ENCODE results near the gene DIPK2A.
A peak's percentile ranks its signal among the peaks of the same experiment; 100 is the strongest.

Gene DIPK2A

DNA sequence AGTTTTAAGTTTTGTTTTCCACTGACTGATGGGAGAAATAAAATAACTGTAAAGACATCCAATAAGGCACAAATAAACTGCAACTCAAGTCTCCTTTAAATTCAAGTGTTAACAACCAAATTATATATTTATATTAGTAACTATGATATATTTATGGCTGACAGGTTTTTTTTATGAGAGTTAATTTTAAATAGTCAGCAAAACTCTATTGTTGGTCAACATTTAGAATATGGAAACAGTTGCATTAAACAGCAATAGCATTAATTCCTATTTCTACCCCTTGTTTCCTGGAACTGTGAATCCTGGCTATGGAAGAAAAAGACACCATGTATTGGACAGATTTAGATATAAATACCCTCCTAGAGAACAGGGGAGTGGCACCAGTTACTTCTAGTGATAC lies 16.5 kb upstream of the DIPK2A start:
- H3K4me1 ChIP-seq (ENCODE audit: control insufficient read depth in 1 of 2, insufficient read depth in 2 of 2, low read length in 2 of 2): no peaks in the 10 kb centered on the region
- no peak overlapping the region for H3K9ac ChIP-seq (ENCODE audit: low read depth in 1 of 2, low read length in 2 of 2)
- H3K27me3 ChIP-seq (ENCODE audit: control insufficient read depth in 1 of 2, insufficient read depth in 2 of 2, low read length in 2 of 2): no peaks in the 10 kb centered on the region
- H3K27ac ChIP-seq (ENCODE audit: low read depth, low read length): no peak overlapping the region
- H3K36me3 ChIP-seq (ENCODE audit: control insufficient read depth in 1 of 2, insufficient read depth in 2 of 2, low read length in 2 of 2): no peaks in the 10 kb centered on the region
- no peak overlapping the region for H3K4me3 ChIP-seq (ENCODE audit: low read depth in 1 of 2, low read length in 2 of 2)
- H3K9me3 ChIP-seq (ENCODE audit: control insufficient read depth in 1 of 2, low read length in 2 of 2): peaks cover 3 to 5% of the 10 kb centered on the region in 2 donors

DNA sequence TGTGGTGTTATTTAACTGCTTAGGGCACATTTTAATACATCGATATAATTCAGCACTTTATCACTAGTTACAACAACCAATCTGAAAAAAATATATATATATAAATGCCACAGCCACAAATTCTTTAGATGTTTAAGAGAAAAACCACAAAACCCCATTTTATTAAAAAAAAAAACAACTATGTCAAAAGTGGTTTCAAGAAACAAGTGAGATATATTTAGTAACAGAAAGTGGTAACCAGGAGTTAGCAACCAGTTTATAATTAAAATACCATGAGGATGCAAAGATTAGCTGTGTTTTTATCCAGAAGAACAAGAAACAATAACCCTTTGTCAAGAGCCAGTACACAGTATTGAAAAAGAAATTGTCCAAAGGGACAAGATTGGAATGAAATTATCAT lies 14.8 kb upstream of the DIPK2A start:
- Histone ChIP-seq H3K4me1 (ENCODE audit: control insufficient read depth in 1 of 2, insufficient read depth in 2 of 2, low read length in 2 of 2) (no peaks in the 10 kb centered on the region), H3K9me3 (ENCODE audit: control insufficient read depth in 1 of 2, low read length in 2 of 2) (peaks cover 3 to 5% of the 10 kb centered on the region in 2 donors), H3K27me3 (ENCODE audit: control insufficient read depth in 1 of 2, insufficient read depth in 2 of 2, low read length in 2 of 2) (no peaks in the 10 kb centered on the region), H3K9ac (ENCODE audit: low read depth in 1 of 2, low read length in 2 of 2) (no peak overlapping the region), H3K36me3 (ENCODE audit: control insufficient read depth in 1 of 2, insufficient read depth in 2 of 2, low read length in 2 of 2) (no peaks in the 10 kb centered on the region), H3K4me3 (ENCODE audit: low read depth in 1 of 2, low read length in 2 of 2) (no peak overlapping the region), H3K27ac (ENCODE audit: low read depth, low read length) (no peak overlapping the region)

DNA sequence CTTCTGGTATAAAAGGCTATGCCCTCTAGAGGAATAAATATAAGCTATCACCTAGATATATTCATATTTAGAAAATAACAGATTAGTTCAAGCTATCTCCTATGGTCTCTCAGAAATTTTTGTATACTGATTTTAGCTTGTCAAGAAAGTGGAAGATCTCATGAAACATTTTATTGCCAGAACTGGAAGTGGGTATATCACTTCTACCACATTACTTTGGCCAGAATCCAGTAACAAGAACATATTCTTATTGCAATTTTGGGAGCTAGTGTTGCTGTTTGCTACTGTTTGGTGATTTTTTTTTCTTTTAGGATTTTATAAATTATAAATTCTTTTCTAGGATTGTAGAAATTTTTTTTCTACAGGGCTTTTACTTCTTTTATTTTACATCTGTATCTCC lies 14.2 kb upstream of the DIPK2A start:
- Histone ChIP-seq H3K4me3 (ENCODE audit: low read depth in 1 of 2, low read length in 2 of 2) (no peak overlapping the region), H3K36me3 (ENCODE audit: control insufficient read depth in 1 of 2, insufficient read depth in 2 of 2, low read length in 2 of 2) (no peaks in the 10 kb centered on the region), H3K9me3 (ENCODE audit: control insufficient read depth in 1 of 2, low read length in 2 of 2) (peaks cover 3 to 5% of the 10 kb centered on the region in 2 donors), H3K27ac (ENCODE audit: low read depth, low read length) (no peak overlapping the region), H3K27me3 (ENCODE audit: control insufficient read depth in 1 of 2, insufficient read depth in 2 of 2, low read length in 2 of 2) (no peaks in the 10 kb centered on the region), H3K4me1 (ENCODE audit: control insufficient read depth in 1 of 2, insufficient read depth in 2 of 2, low read length in 2 of 2) (no peaks in the 10 kb centered on the region), H3K9ac (ENCODE audit: low read depth in 1 of 2, low read length in 2 of 2) (no peak overlapping the region)

DNA sequence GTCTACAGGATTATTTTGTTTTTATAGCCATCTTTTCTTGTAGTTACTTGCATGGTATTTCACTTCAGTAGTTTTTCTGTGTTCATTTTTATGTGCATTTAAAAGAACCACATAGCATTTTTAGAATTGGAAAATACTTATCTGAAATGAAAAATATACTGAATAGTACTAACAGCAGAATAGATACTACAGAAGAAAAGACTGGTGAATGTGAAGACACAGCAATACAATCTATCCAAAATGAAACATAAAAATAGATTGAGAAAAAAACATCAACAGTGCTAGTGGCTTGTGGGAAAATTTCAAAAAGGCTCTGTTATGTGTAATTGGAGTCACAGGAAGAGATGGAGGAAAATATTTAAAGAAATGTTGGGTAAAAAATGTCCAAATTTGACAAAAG lies 12.7 kb upstream of the DIPK2A start:
- Histone ChIP-seq H3K4me3 (ENCODE audit: low read depth in 1 of 2, low read length in 2 of 2) (no peak overlapping the region), H3K9me3 (ENCODE audit: control insufficient read depth in 1 of 2, low read length in 2 of 2) (peaks cover 3 to 5% of the 10 kb centered on the region in 2 donors), H3K36me3 (ENCODE audit: control insufficient read depth in 1 of 2, insufficient read depth in 2 of 2, low read length in 2 of 2) (no peaks in the 10 kb centered on the region), H3K27ac (ENCODE audit: low read depth, low read length) (no peak overlapping the region), H3K27me3 (ENCODE audit: control insufficient read depth in 1 of 2, insufficient read depth in 2 of 2, low read length in 2 of 2) (no peaks in the 10 kb centered on the region), H3K9ac (ENCODE audit: low read depth in 1 of 2, low read length in 2 of 2) (no peak overlapping the region), H3K4me1 (ENCODE audit: control insufficient read depth in 1 of 2, insufficient read depth in 2 of 2, low read length in 2 of 2) (no peaks in the 10 kb centered on the region)

DNA sequence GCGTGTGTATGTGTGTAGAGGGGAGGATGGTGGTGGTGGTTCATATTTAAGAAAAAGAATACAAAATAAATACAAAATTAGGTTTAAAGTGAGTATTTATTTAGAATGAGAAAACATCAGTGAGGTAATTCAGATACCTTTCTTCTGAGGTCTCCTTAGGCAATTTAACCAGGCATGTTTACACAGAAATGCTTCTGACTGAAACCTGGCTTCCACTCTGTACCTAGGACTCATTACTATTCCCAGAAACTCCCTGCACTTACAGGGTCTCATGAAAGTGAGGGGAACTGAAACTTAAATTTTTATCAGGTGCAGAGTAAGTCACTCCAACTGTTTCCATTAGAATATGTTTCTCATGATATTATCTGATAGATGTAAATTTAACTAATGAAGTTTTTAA lies 10.3 kb upstream of the DIPK2A start:
- Histone ChIP-seq H3K27ac (ENCODE audit: low read depth, low read length) (no peak overlapping the region), H3K9ac (ENCODE audit: low read depth in 1 of 2, low read length in 2 of 2) (no peak overlapping the region), H3K27me3 (ENCODE audit: control insufficient read depth in 1 of 2, insufficient read depth in 2 of 2, low read length in 2 of 2) (no peaks in the 10 kb centered on the region), H3K36me3 (ENCODE audit: control insufficient read depth in 1 of 2, insufficient read depth in 2 of 2, low read length in 2 of 2) (no peaks in the 10 kb centered on the region), H3K4me1 (ENCODE audit: control insufficient read depth in 1 of 2, insufficient read depth in 2 of 2, low read length in 2 of 2) (no peaks in the 10 kb centered on the region), H3K4me3 (ENCODE audit: low read depth in 1 of 2, low read length in 2 of 2) (no peak overlapping the region), H3K9me3 (ENCODE audit: control insufficient read depth in 1 of 2, low read length in 2 of 2) (peaks cover 3 to 5% of the 10 kb centered on the region in 2 donors)

DNA sequence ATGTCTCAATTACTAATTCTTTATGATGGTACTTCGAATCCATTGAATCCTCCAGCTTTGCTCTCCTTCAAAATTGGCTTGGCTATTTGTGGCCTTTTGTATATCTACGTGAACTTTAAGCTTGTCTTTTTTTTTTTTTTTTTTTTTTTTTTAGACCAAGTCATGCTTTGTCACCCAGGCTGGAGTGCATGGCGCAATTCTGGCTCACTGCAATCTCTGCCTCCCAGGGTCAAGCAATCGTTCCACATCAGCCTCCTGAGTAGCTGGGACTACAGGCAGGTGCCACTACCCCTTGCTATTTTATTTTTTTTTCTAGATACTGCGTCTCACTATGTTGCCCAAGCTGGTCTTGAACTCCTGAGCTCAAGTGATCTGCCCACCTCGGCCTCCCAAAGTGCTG lies 7.7 kb upstream of the DIPK2A start:
- Histone ChIP-seq H3K27ac (ENCODE audit: low read depth, low read length) (no peak overlapping the region), H3K9ac (ENCODE audit: low read depth in 1 of 2, low read length in 2 of 2) (no peak overlapping the region), H3K9me3 (ENCODE audit: control insufficient read depth in 1 of 2, low read length in 2 of 2) (peaks cover 2 to 3% of the 10 kb centered on the region in 2 donors), H3K4me1 (ENCODE audit: control insufficient read depth in 1 of 2, insufficient read depth in 2 of 2, low read length in 2 of 2) (no peaks in the 10 kb centered on the region), H3K27me3 (ENCODE audit: control insufficient read depth in 1 of 2, insufficient read depth in 2 of 2, low read length in 2 of 2) (no peaks in the 10 kb centered on the region), H3K36me3 (ENCODE audit: control insufficient read depth in 1 of 2, insufficient read depth in 2 of 2, low read length in 2 of 2) (no peaks in the 10 kb centered on the region), H3K4me3 (ENCODE audit: low read depth in 1 of 2, low read length in 2 of 2) (no peak overlapping the region)

DNA sequence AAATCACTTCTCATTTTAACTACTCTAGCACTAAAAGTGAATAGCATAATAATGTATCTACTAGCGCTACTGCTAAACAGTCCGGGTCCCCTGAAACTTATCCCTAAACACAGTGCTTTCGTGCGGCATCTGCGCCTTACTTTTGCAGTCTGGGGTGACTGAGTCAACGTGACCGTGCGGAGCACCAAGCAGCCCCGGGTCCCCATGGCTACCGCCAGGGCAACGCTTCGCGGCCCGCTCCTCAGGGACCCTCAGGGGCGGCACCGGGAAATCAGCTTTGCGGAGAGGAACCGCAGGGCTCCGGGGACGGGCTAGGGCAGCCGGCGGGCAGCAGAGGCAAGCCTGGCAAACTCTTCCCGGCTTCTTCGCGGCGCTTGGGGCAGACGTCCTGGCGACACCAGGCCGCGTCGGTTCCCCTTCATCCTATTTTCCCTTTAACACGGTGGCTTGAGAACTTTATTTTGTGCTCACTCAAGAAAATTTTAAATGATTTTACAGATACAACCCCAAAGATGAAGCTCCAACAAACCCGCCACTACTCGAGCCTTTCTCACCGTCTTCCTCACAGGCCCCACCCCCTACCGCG lies 757 bp upstream of the DIPK2A start:
- H3K27ac ChIP-seq (ENCODE audit: low read depth, low read length): peak overlapping the region; percentile 98
- H3K9me3 ChIP-seq (ENCODE audit: control insufficient read depth in 1 of 2, low read length in 2 of 2): no peaks in the 10 kb centered on the region
- H3K4me3 ChIP-seq (ENCODE audit: low read depth in 1 of 2, low read length in 2 of 2): peak overlapping the region; percentile 87 to 92
- H3K4me1 ChIP-seq (ENCODE audit: control insufficient read depth in 1 of 2, insufficient read depth in 2 of 2, low read length in 2 of 2): peaks cover 15 to 23% of the 10 kb centered on the region in 2 donors
- no peaks in the 10 kb centered on the region for H3K36me3 ChIP-seq (ENCODE audit: control insufficient read depth in 1 of 2, insufficient read depth in 2 of 2, low read length in 2 of 2)
- peak overlapping the region; percentile 76 to 84 for H3K9ac ChIP-seq (ENCODE audit: low read depth in 1 of 2, low read length in 2 of 2)
- no peaks in the 10 kb centered on the region for H3K27me3 ChIP-seq (ENCODE audit: control insufficient read depth in 1 of 2, insufficient read depth in 2 of 2, low read length in 2 of 2)

DNA sequence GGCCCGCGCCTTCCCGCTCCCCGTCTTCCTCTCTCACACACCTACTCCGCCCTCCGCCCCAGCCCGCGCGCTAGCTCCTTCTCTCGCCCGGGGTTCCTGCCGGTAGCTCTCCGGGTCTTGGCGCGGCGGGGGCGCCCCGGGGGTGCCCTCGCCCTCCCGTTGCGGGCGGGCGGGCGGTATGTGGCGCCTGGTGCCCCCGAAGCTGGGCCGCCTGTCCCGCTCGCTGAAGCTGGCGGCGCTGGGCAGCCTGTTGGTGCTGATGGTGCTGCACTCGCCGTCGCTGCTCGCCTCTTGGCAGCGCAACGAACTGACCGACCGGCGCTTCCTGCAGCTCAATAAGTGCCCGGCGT lies 507 bp downstream of the DIPK2A start:
- peak overlapping the region; percentile 98 for H3K27ac ChIP-seq (ENCODE audit: low read depth, low read length)

DNA sequence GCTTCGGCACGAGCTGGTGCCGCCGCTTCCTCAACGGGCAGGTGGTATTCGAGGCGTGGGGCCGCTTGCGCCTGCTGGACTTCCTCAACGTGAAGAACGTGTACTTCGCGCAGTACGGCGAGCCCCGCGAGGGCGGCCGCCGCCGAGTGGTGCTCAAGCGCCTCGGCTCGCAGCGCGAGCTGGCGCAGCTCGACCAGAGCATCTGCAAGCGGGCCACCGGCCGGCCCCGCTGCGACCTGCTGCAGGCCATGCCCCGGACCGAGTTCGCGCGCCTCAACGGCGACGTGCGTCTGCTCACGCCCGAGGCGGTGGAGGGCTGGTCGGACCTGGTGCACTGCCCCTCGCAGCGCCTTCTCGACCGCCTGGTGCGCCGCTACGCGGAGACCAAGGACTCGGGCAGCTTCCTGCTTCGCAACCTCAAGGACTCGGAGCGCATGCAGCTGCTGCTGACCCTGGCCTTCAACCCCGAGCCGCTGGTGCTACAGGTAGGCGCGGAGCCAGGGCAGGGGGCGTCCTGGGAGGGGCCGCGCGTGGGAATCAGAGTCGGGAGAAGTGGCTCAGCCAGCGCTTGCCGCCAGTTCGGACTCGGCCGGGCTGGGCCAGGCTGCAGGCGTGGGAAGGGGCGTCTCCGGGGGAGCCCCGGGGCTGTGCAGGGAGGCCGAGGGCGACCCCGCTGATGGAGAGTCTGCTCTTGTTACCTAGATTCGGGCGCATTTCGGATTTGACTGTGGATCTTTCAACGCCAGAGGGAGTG lies 1.1 kb downstream of the DIPK2A start:
- Histone ChIP-seq H3K27me3 (ENCODE audit: control insufficient read depth in 1 of 2, insufficient read depth in 2 of 2, low read length in 2 of 2) (no peaks in the 10 kb centered on the region), H3K4me3 (ENCODE audit: low read depth in 1 of 2, low read length in 2 of 2) (peak overlapping the region; percentile 87 to 92), H3K4me1 (ENCODE audit: control insufficient read depth in 1 of 2, insufficient read depth in 2 of 2, low read length in 2 of 2) (peaks cover 18 to 23% of the 10 kb centered on the region in 2 donors), H3K9ac (ENCODE audit: low read depth in 1 of 2, low read length in 2 of 2) (peak overlapping the region; percentile 76 to 84), H3K36me3 (ENCODE audit: control insufficient read depth in 1 of 2, insufficient read depth in 2 of 2, low read length in 2 of 2) (no peaks in the 10 kb centered on the region), H3K9me3 (ENCODE audit: control insufficient read depth in 1 of 2, low read length in 2 of 2) (no peaks in the 10 kb centered on the region), H3K27ac (ENCODE audit: low read depth, low read length) (peak overlapping the region; percentile 98)

More for the DNA sequence above, 507 bp downstream of the DIPK2A start:
- no peaks in the 10 kb centered on the region for H3K36me3 ChIP-seq (ENCODE audit: control insufficient read depth in 1 of 2, insufficient read depth in 2 of 2, low read length in 2 of 2)
- no peaks in the 10 kb centered on the region for H3K27me3 ChIP-seq (ENCODE audit: control insufficient read depth in 1 of 2, insufficient read depth in 2 of 2, low read length in 2 of 2)
- H3K4me3 ChIP-seq (ENCODE audit: low read depth in 1 of 2, low read length in 2 of 2): peak overlapping the region; percentile 87 to 92
- H3K9me3 ChIP-seq (ENCODE audit: control insufficient read depth in 1 of 2, low read length in 2 of 2): no peaks in the 10 kb centered on the region
- peaks cover 18 to 23% of the 10 kb centered on the region in 2 donors for H3K4me1 ChIP-seq (ENCODE audit: control insufficient read depth in 1 of 2, insufficient read depth in 2 of 2, low read length in 2 of 2)
- H3K9ac ChIP-seq (ENCODE audit: low read depth in 1 of 2, low read length in 2 of 2): peak overlapping the region; percentile 76 to 84

DNA sequence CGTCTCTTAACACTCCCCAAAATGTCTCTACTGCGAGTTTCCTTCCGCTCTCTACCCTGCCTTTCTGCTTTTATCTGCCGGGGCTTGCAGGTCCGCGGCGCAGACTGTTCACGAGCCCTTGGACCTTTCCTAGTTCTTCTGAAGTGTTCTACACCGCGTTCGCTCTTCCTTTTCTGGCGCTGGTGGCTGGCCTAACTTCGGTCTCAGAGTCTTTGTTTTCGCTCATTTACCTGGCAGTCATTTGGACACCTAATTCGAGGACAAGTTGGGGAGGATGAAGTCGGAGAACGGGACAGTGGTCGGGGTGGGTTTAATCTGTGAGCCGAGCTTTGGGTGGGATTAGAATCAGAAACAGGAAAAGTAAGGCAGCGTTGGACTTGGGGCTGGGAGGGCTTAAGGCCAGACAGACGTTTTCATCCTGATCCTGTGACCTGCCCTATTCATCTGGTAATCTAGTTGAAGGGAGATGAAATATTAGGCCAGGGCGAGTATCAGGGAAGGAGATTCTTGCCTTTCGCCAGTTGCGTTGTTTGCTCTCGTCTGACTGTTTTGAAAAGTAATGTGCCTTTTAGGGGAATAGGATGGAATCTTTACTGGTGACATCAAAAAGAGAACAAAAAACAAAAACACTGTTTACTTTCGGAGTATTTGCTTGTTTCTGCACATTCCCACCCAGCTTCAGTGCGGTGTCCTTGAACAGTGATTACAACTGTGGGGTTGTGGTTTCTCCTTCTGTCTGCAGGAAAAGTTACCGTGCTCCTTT lies 1.8 kb downstream of the DIPK2A start:
- peak overlapping the region; percentile 98 for H3K27ac ChIP-seq (ENCODE audit: low read depth, low read length)
- no peaks in the 10 kb centered on the region for H3K27me3 ChIP-seq (ENCODE audit: control insufficient read depth in 1 of 2, insufficient read depth in 2 of 2, low read length in 2 of 2)
- peaks cover 18 to 23% of the 10 kb centered on the region in 2 donors for H3K4me1 ChIP-seq (ENCODE audit: control insufficient read depth in 1 of 2, insufficient read depth in 2 of 2, low read length in 2 of 2)
- no peaks in the 10 kb centered on the region for H3K36me3 ChIP-seq (ENCODE audit: control insufficient read depth in 1 of 2, insufficient read depth in 2 of 2, low read length in 2 of 2)
- no peaks in the 10 kb centered on the region for H3K9me3 ChIP-seq (ENCODE audit: control insufficient read depth in 1 of 2, low read length in 2 of 2)
- peak overlapping the region; percentile 76 to 84 for H3K9ac ChIP-seq (ENCODE audit: low read depth in 1 of 2, low read length in 2 of 2)
- peak overlapping the region; percentile 87 to 92 for H3K4me3 ChIP-seq (ENCODE audit: low read depth in 1 of 2, low read length in 2 of 2)

Data from duodenal mucosa (tissue), 2 donors.